Fibroblast of skin of right quadriceps (primary cell): ENCODE results near the gene FCHSD2.
A peak's percentile ranks its signal among the peaks of the same experiment; 100 is the strongest.

Experiments used
- DNase-seq: peaks from one replicate; pipeline ENCODE4 v3.0.0-alpha.2; 2013

The FCHSD2 gene

GRCh38 chr11:72962084-72962483, 180.0 kb downstream of the FCHSD2 start:
- peak; percentile 68 for DNase-seq

GRCh38 chr11:72959998-72960731, 182.0 kb downstream of the FCHSD2 start:
- no peak for DNase-seq

- peak; percentile 48 for DNase-seq
Observed at GRCh38 chr11:72958791-72959190, 183.3 kb downstream of the FCHSD2 start.

GRCh38 chr11:72955466-72955865, 186.7 kb downstream of the FCHSD2 start:
- DNase-seq, result no peak

- DNase-seq, result no peak
Observed at GRCh38 chr11:72954860-72955259, 187.3 kb downstream of the FCHSD2 start.

- DNase-seq, result no peak
Observed at GRCh38 chr11:72953637-72954036, 188.5 kb downstream of the FCHSD2 start.

- no peak for DNase-seq
Observed at GRCh38 chr11:72951888-72952287, 190.2 kb downstream of the FCHSD2 start.

- DNase-seq, result no peak
Observed at GRCh38 chr11:72951193-72951592, 190.9 kb downstream of the FCHSD2 start.

- no peak for DNase-seq
Observed at GRCh38 chr11:72950685-72951084, 191.4 kb downstream of the FCHSD2 start.

- no peak for DNase-seq
Observed at GRCh38 chr11:72947229-72947628, 194.9 kb downstream of the FCHSD2 start.

GRCh38 chr11:72943664-72944063, 198.5 kb downstream of the FCHSD2 start:
- no peak for DNase-seq

- no peak for DNase-seq
Observed at GRCh38 chr11:72940417-72940816, 201.7 kb downstream of the FCHSD2 start.

- no peak for DNase-seq
Observed at GRCh38 chr11:72939031-72939430, 203.1 kb downstream of the FCHSD2 start.

- DNase-seq, result no peak
Observed at GRCh38 chr11:72937439-72937838, 204.7 kb downstream of the FCHSD2 start.

- DNase-seq, result no peak
Observed at GRCh38 chr11:72935700-72936099, 206.4 kb downstream of the FCHSD2 start.

GRCh38 chr11:72932132-72932570, 210.0 kb downstream of the FCHSD2 start:
- DNase-seq, result peak; percentile 51

- DNase-seq, result peak; percentile 21
Observed at GRCh38 chr11:72930008-72930407, 212.1 kb downstream of the FCHSD2 start.

GRCh38 chr11:72929256-72929655, 212.9 kb downstream of the FCHSD2 start:
- no peak for DNase-seq

GRCh38 chr11:72927380-72927779, 214.7 kb downstream of the FCHSD2 start:
- no peak for DNase-seq

- no peak for DNase-seq
Observed at GRCh38 chr11:72926076-72926475, 216.0 kb downstream of the FCHSD2 start.

GRCh38 chr11:72925656-72926055, 216.5 kb downstream of the FCHSD2 start:
- no peak for DNase-seq

GRCh38 chr11:72924568-72925190, 217.4 kb downstream of the FCHSD2 start:
- peak; percentile 42 for DNase-seq

- DNase-seq, result no peak
Observed at GRCh38 chr11:72921028-72921716, 220.9 kb downstream of the FCHSD2 start.

GRCh38 chr11:72920001-72920400, 222.1 kb downstream of the FCHSD2 start:
- no peak for DNase-seq
